Measurements from ENCODE around the gene C17orf100. TPM values are rescaled to one million over a fixed set of nuclear protein-coding genes. Genes with fewer than 3 reads are reported as not detected.

Gene C17orf100
- total RNA-seq: 1.9 TPM

DNA sequence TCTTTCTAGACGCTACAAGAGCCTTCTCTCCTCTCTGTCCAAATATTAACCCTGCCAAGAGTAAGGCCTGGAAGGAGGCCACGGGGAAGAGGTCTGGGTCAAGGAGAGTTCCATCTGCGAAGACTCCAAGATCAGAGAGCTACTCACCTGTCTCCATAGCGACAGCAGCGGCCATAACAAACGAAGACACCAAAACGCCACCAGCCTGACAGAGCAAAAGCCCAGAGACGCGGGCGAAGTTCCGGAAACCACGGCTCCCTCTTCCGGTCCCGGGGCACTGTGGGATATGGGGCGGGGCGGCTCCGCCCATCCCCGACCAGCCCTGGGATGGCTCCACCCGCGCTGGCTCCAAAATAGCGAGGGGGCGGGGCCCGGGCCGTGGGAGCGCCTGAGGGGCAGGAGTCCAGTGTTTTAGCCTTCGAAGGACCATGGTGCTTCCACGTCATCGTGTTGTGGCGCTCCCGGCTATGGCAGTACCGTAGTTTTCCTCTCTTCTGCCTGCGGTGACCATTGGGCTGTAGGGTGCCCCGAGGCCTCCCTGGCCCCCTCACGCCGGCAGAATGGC is at the start of gene C17orf100, which contains the start of gene MED31:
Gene C17orf100 (plus strand): TSS at position 409 of the 565 bp plus-strand sequence. CDS start 152 bp downstream, at position 561.
Gene MED31 (minus strand): TSS at position 252 of the 565 bp plus-strand sequence. CDS start 77 bp downstream, at position 175.
- ATAC-seq (peak; percentile 94), DNase-seq (ENCODE audit: low spot score) (peak; percentile 99)

DNA sequence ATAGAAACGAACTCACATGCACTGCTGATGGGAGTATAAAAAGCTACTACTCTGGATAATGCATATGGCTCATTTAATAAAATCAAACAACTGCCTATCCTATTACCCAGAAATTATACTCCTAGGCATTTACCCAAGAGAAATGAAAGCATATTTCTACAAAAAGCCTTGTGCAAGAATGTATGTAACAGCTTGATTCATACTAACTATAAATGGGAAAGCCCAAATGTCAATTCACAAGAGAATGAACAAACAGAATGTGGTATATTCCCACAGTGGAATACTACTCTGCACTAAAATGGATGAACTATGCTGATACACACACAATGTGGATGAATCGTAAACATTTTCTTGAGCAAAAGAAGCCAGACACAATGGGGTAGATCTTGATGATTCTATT is 49.4 kb upstream of the C17orf100 start:
- DNase-seq (ENCODE audit: low spot score) (no peak), ATAC-seq (no peak)

DNA sequence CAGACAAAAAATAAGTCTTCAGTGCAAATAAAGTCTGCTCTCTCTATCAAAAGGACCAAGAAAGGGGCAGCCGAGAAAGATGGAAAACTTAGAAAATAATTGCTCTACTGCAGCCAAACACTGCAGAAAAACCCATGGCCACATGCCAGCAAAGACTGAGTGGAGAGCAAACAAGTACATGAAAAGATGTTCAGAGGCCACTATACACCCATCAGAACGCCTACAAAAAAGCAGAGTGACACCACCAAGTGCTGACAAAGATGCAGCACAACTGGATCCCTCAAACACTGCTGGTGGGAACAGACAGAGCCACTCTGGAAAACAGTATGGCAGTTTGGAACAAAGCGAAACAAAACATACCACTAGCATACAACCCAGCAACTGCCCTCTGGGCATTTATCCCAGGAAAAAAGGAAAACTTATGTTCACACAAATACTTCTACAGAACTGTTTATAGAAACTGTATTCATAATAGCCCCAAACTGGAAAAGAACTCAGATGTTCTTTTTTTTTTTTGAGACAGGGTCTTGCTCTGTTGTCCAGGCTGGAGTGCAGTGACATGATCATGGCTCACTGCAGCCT is 47.7 kb upstream of the C17orf100 start:
- DNase-seq (ENCODE audit: low spot score) (no peak), ATAC-seq (no peak)

DNA sequence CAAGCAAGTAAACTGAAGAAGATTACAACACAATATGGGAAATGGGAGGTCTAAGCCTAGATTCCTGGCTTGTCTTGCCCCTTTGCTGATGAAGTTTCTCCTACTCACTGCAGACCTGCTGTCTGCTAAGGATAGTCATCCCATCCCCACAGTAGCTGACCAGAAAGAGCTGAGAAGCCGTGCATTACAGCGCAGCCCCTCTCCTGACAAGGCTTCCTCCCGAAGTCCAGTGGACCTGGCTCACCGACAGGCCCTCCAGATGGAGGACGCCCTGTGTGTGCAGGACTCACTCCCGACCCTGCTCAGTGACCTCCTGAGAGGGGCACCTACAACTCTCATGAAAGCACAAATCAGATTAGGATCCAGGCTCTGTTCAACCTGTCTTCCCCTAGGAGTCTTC is 46.4 kb upstream of the C17orf100 start:
- DNase-seq (ENCODE audit: low spot score): no peak

DNA sequence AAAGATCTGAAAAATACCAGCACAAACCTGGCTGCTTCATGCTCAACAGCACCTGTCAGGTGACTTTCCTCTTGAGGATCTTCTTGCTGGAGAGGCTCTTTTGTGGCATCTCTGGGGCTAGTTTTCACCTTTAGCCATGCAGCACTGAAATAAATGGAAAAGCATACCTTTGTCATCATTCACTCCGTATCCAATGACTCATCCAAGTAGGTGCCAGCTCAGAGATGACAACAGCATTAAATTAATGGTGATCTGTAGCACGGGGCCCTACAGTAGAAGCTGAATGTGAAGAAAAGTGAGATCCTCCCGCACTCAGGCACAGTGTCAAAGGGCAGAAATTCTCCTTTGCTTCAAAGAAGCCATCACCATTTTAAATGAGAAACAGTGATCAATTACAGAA is 43.2 kb upstream of the C17orf100 start:
- ATAC-seq: no peak

More for the DNA sequence above, 46.4 kb upstream of the C17orf100 start:
- no peak for ATAC-seq

DNA sequence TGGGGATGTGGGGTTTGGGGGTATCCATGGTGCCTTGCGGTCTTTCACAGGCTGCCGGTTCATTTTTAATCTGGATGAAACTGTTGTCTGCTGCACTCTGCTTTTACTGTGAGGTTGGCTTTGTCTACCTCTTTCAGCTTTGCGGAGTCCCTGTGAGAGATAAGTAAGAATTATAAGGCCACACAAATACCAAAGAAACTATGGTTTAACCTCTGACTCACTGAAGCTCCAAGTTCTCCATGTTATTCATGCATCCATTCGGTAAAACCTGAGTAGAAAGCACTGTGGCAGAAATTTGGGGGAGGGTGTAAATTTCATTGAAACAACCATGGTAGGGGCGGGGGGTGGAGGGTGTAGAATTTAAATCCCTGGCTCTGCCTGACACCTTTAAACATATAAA is 41.6 kb upstream of the C17orf100 start:
- ATAC-seq (no peak), DNase-seq (ENCODE audit: low spot score) (no peak)

More for the DNA sequence above, 43.2 kb upstream of the C17orf100 start:
- DNase-seq (ENCODE audit: low spot score): no peak

DNA sequence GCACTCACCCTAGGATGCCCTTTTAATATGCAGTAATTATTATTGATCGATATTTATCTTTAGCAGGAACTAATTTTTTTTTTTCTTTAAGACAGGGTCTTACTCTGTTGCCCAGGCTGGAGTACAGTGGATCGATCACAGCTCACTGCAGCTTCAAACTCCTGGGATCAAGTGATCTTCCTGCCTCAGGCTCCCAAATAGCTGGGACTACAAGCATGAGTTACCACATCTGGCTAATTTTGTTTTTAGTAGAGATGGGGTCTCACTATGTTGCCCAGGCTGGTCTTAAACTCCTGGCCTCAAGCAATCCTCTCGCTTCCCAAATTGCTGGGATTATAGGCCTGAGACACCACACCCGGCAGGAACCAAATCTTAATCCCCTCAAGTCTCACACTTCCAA is 40.3 kb upstream of the C17orf100 start:
- DNase-seq (ENCODE audit: low spot score) (no peak), ATAC-seq (no peak)

DNA sequence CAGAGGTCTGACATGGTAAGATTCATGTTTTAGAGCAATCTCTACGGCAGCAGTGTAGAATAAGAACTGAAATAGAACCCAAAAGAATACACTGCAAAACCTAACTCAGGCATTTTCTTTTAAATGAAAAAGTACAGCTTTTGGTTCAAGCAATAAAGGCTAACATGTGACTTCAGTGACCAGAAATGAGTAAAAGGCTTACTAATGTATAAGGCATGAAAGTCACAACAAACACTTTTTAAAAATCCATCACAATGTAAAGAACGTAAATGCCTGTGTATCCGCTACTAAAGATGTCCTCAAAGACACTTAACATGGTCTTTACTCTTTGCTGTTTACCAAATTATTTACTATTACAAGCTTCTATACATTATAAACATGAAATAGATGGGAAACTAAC is 27.6 kb upstream of the C17orf100 start:
- no peak for DNase-seq (ENCODE audit: low spot score)
- no peak for ATAC-seq

DNA sequence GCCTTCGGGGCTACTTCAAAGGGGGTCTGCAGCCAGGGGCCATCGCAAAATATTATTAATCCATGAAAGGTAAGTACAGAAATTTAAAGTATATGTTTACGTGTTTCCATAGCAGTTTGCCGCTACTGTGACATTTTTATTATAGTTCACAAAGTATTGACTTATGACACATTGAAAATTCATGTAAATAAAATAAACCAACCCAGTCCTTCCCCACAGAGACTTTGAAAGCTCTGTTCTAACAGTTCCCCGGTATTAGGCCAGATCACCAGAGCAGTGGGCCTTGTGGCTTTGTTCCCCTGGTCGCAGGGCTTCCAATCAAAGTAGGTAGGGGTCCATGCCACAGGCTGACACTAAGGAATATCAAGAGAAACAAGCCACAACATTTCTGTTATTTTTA is 24.9 kb upstream of the C17orf100 start:
- DNase-seq (ENCODE audit: low spot score): no peak
- ATAC-seq: no peak

DNA sequence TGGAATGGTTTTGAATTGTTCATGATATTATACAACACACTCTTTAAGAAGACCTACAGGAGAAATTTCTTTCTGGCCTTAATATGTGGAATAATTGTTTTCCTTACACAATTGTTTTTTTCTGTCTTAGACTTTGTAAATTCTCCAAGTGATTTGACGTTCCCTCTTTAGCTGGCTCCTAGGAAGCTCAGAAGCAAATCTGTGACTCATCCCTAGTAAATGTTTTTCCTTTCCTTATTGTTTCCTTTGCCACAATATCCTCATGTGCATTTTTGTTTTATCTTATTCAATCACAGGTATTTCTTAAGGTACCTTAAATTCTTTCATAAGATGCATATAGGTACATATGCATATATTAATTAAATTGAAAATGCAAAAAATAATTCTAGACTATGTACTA is 24.5 kb upstream of the C17orf100 start:
- DNase-seq (ENCODE audit: low spot score): no peak
- ATAC-seq: no peak

DNA sequence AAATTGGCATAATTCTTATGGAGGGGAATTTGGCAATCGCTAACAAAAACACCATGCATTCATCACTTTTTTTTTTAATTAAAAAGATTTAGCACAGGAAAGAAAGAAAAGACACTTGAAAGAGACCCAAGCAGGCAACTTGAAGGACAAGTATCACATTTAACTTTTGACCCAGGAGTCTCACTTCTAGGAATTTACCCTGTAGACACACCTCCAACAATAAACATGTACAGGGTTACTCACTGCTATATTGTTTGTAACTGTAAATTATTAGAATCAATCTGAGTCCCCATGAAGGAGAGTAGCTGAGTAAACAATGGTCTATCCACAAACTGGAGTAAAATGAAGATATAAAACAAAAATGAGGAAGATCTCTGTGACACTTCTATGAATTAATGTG is 21.2 kb upstream of the C17orf100 start:
- ATAC-seq: no peak
- no peak for DNase-seq (ENCODE audit: low spot score)

DNA sequence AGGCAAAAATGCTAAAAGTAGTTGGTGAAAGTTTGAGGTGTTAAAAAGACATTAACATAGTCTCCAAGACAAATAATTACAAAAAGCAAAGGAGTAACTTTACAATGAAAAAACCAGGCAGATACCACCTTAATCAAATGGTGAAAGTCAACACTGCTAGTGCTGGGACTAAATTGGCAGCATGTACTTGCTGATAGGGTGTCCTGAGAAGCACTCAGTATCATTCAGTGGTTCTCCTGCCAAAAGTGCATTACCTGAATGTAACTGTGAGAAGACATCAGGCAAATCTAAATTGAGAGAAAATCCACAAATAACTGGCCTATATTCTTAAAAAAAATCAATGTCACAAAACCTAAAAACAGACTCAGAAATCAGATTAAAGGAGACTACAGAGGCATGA is 19.0 kb upstream of the C17orf100 start:
- ATAC-seq (no peak), DNase-seq (ENCODE audit: low spot score) (no peak)

DNA sequence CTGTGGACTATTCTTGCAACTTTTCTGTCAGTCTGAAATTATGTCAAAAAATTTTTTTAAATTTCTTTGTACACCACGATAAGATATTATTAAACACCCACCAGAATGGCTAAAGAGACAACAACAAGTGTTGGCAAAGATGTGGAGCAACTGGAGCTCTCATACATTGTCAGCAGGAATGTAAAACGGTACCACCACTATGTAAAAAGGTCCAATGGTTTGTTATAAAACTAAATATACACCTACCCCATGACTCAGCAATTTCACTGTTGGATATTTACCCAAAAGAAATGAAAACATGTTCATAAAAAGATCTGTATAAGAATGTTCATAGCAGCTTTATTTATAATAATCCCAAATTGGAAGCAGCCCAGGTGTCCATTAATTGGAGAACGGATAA is 18.3 kb upstream of the C17orf100 start:
- no peak for DNase-seq (ENCODE audit: low spot score)
- ATAC-seq: no peak

DNA sequence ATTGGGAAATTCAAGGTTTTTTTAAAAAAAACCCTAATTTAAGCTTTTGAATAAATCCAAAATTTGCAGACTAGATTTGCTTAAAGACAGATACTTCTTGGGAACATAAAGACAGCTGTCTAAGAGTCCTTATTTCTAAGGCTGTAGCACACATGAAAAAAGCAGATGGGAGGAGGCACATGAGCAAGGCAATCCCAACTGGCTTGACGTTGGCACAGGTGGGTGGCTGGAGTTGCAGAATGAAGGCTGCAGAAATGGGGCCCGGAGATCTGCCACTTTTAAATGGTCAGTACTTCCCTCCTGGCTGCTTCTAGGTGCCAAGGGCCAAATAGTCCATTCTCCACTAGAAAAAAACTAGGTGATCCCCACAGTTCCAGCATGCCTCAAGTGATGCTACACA is 15.5 kb upstream of the C17orf100 start:
- DNase-seq (ENCODE audit: low spot score) (no peak), ATAC-seq (no peak)

DNA sequence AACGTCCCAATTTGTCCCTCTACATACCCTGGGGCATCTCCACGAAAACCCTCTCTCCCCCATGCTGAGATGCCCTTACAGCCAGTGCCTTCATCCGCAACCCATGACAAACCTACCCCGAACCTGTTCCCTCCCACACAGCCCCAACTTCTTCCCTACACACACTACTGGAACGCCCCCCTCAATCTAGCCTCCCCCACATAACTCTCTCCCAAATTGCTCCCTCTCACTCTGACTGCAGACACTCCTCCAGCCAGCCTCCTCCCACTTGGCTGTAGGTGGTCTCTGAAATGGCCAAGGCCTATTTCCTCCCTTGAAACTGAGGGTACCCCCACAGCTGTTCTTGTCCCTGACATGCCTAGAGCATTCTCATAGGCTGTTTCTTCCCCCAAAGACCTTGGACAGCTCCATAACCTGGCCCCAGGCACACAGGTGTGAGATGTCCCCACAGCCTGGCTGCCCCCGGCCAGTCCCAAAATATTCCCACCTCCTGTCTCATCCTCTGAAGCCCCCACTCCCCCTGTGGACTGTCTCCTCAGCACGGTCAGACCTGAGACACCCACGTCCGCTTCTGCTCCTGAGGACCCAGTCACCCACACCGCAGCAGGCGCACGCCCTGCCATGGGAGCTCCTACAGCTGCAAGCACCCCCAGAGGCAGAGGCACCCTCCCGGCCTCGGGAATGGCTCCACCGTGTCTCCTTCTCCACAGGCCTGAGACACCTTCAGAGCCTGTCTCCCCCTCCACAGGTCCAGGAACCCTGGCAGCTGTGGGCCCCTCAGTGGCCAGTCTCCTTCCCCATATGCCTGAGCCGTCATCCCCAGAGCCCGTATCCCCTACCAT is 14.7 kb upstream of the C17orf100 start:
- DNase-seq (ENCODE audit: low spot score) (no peak), ATAC-seq (no peak)

DNA sequence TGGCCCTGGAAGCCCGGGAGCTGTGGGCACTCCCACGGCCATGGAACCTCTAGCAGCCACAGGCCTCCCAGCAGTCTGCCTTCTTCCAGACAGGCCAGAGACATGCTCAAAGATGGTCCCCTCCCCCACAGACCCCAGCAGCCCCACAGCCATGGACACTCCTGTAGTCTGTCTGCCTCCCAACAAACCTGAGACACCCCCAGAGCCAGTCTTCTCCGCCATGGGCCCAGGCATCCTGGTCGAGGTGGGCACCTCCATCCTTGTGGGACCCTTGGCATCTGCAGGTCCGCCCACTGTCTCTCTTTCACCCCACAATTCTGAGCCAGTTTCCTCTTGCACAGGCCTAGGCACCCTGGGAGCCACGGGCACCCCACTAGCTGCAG is 14.1 kb upstream of the C17orf100 start:
- no peak for ATAC-seq
- no peak for DNase-seq (ENCODE audit: low spot score)

DNA sequence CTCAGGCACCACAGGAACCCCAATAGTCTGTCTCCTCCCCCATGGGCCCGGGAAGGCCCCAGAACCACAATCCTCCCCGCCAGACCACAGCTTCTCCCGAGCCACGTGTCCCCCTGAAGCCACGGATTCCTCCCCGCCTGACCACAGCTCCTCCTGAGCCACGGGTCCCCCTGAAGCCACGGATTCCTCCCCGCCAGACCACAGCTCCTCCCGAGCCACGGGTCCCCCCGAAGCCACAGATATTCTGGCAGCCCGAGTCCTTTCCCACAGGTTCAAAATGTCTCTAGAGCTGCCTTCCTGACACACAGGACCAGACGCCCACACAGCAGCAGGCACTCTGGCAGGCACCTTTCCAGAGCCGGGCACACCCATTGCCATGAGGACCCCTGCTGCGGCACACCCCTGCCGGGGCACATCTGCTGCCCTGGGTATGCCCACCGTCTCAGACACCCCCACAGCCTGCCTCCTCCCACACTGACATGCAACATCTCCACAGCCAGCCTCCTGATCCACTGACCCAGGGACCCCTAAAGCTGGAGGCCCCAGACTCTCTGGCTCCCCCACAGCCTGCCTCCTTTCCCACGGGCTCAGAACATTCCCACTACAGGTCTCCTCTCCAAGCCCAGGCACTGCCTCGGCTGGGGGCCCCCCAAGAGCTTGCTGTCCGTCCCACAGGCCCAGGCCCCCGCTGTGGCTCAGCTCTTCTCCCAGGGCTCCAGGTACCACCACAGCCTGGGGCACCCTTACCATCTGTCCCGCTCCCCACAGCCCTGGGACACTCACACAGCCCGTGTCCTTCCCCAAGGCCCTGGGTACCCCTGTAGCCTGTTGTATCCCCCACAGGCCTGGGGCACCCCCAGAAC is 13.3 kb upstream of the C17orf100 start:
- ATAC-seq (no peak), DNase-seq (ENCODE audit: low spot score) (no peak)

DNA sequence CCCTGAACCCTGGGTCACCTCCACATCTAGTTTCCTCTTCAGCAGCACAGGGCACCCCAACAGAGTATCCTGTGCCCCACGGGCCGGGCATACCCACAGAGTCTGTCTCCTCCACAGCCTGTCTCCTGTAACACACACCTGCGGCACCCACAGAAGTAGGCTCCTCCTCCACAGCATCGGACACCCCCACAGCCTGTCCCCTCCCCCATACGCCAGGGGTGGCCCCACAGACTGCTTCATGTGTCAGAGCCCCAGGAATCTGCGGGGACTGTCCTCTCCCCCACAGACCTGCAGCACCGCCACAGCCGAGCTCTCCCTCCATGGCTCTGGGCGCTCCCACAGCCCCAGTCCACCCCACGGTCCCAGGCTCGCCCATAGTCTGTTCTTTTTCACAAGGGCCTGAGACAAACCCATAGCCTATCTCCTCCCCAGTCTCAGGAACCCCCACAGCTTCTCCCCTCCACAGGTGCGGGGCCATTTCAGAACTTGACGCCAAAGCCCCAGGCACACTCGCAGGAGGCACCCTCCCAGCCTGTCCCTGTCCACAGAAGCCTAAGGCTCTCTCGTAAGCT is 12.5 kb upstream of the C17orf100 start:
- DNase-seq (ENCODE audit: low spot score) (no peak), ATAC-seq (no peak)

DNA sequence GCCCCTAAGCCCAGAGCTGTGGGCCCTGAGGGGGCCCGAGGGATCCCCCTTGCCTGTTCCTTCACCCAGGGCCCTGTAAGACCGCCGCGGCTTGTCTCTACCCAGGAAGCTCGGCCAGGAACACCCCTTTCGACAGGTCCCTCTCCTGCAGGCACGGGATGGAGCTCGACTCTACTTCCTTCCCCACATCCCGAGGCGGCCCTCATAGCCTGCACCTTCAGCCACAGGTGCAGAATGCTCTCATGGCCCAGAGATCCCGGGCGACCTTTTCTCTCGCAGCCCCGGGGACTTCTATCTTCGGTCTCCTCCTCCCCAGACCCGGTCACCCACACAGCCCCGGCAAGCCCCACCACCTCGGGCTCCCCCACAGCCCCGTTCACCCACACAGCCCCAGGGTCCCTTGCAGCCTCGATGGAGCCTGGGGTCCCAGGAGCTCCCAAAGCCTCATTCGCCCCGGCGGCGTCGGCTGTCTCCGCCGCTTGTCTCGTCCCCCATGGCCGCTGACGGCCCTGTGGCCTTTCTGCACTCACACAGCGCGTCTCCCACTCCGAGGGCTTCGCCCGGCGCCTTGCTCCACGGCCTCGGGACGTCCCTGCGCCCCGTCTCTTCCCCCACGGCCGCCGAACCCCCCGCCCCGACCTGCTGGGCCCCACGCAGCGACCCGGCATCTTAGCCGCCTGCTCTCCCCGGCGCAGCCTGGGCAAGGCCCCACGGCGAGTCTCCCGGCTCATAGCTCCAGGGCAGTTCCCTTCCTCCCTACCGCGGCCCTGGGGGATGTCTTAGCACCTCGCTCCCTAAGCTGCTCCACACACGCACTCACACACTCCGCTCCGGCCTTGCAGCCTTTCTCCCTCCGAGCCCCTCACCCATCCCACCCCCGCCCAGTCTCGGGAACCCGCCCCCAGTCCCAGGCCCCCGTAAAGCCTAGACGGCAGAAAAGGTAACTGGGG is 11.7 kb upstream of the C17orf100 start:
- DNase-seq (ENCODE audit: low spot score): peak; percentile 52
- peak; percentile 43 for ATAC-seq
